Lung (tissue), 12 donors: Measurements from ENCODE around the gene XPO4. TPM values are rescaled to one million over a fixed set of nuclear protein-coding genes. Genes with fewer than 3 reads are reported as not detected.
"Not testable (repeated sequence)": the region's sequence is repeated elsewhere in the genome, so short reads cannot be mapped to it uniquely, and the experiment has no call there.

Experiments
- ATAC-seq: fragments of 200-7000 bp; cut with Tn5 transposase; one replicate; pipeline ENCODE4 v1.9.1; 2020; ENCODE audit warnings: moderate number of reproducible peaks; ENCODE audit not compliant: insufficient read depth, low FRiP score
- DNase-seq, 3 donors: peaks; one replicate each; pipeline ENCODE4 v3.0.0-alpha.2; 2013 to 2017
- H3K27ac ChIP-seq, 2 donors: one replicate each; pipeline ENCODE4 v1.5.1; 2013; ENCODE audit warnings: mild to moderate bottlenecking in 2 of 2, moderate library complexity in 2 of 2, control low read depth in 1 of 2, inconsistent platforms in 1 of 2, low read depth in 1 of 2, low read length in 1 of 2
- H3K27me3 ChIP-seq, 3 donors: one replicate each; pipeline ENCODE4 v1.5.1; 2013; ENCODE audit warnings: low read length in 2 of 3; ENCODE audit not compliant: control insufficient read depth in 3 of 3, insufficient read depth in 3 of 3
- H3K36me3 ChIP-seq, 4 donors: one replicate each; pipeline ENCODE4 v1.5.1; 2013; ENCODE audit warnings: low read length in 4 of 4, mild to moderate bottlenecking in 1 of 4, moderate library complexity in 1 of 4; ENCODE audit not compliant: control insufficient read depth in 4 of 4, insufficient read depth in 4 of 4
- H3K4me1 ChIP-seq, 5 donors: one replicate each; pipeline ENCODE4 v1.5.1; 2013; ENCODE audit warnings: low read length in 5 of 5, mild to moderate bottlenecking in 2 of 5, moderate library complexity in 1 of 5; ENCODE audit not compliant: control insufficient read depth in 5 of 5, insufficient read depth in 5 of 5
- H3K4me3 ChIP-seq: one replicate; pipeline ENCODE4 v1.5.1; 2013; ENCODE audit warnings: mild to moderate bottlenecking, control low read depth, moderate library complexity
- H3K9ac ChIP-seq, 2 donors: one replicate each; pipeline ENCODE4 v1.5.1; 2013; ENCODE audit warnings: low read length in 2 of 2, control low read depth in 1 of 2; ENCODE audit not compliant: insufficient read depth in 1 of 2
- H3K9me3 ChIP-seq, 4 donors: one replicate each; pipeline ENCODE4 v1.5.1; 2013; ENCODE audit warnings: low read length in 3 of 4, mild to moderate bottlenecking in 1 of 4, moderate library complexity in 1 of 4; ENCODE audit not compliant: control insufficient read depth in 4 of 4, insufficient read depth in 3 of 4
- CTCF ChIP-seq: IDR thresholded peaks from 2 replicates; pipeline ENCODE4 v1.5.1; 2012; ENCODE audit warnings: mild to moderate bottlenecking; ENCODE audit errors: control extremely low read depth, extremely low read depth
- WGBS, 2 donors: extraction: QIAGEN DNeasy Blood & Tissue Kit; methylation state at CpG; one replicate each; pipeline ENCODE4 v1.1.7; 2013; 5-methylcytosine and 5-hydroxymethylcytosine counted together
- polyA plus RNA-seq, 2 donors: library from polyadenylated mRNA; stranded (reverse); fragments of 200-250 nt; gene quantifications; one replicate each; pipeline ENCODE4 v1.2.1, GENCODE V29; 2013
- total RNA-seq, 2 donors: library from RNA; depleted of rRNA in 1 of 2; stranded (reverse); fragments of >200 nt in 1 of 2; gene quantifications; one replicate each; pipeline ENCODE4 v1.2.1, GENCODE V29; 2014 to 2021
- donor health status: control.
- donor health status: control.
- donor health status: Bipolar disorder and iron deficiency.
- donor health status: healthy.
- donor health status: DM: yes; HTN: yes; CAD: no.

The XPO4 gene
- total and polyA plus RNA-seq, 4 donors, result 3.1 to 25.5 (median 9.9) TPM

GRCh38 chr13:20894245-20894644 lies 8.3 kb downstream of the XPO4 start:
- Histone ChIP-seq H3K4me3 (no peak overlapping the region), H3K4me1 (peaks cover 0 to 2% (median 0%) of the 10 kb centered on the region in 5 donors), H3K9ac (no peak overlapping the region), H3K9me3 (no peaks in the 10 kb centered on the region), H3K27ac (no peak overlapping the region), H3K27me3 (no peaks in the 10 kb centered on the region), H3K36me3 (no peaks in the 10 kb centered on the region)
- ATAC-seq (no peak), DNase-seq (no peak)
- no peak for TF ChIP-seq CTCF
- 85 to 96% methylated on average over 2 of the region's 2 CpGs for WGBS, 2 donors

- Histone ChIP-seq H3K9me3 (no peaks in the 10 kb centered on the region), H3K4me1 (peaks cover 0 to 2% (median 0%) of the 10 kb centered on the region in 5 donors), H3K27ac (no peak overlapping the region), H3K36me3 (no peaks in the 10 kb centered on the region), H3K27me3 (no peaks in the 10 kb centered on the region), H3K9ac (no peak overlapping the region), H3K4me3 (no peak overlapping the region)
- no peak for TF ChIP-seq CTCF
- WGBS, 2 donors, result 80 to 81% methylated on average over 7 of the region's 7 CpGs
- no peak for DNase-seq
- no peak for ATAC-seq
These were observed 10.8 kb downstream of the XPO4 start for GRCh38 chr13:20891768-20892167.

GRCh38 chr13:20891034-20891433 lies 11.5 kb downstream of the XPO4 start:
- H3K9me3 ChIP-seq, result no peaks in the 10 kb centered on the region
- TF ChIP-seq CTCF, result no peak
- peaks cover 0 to 2% (median 0%) of the 10 kb centered on the region in 5 donors for H3K4me1 ChIP-seq
- 86 to 92% methylated on average over 3 of the region's 3 CpGs for WGBS, 2 donors
- ATAC-seq (no peak), DNase-seq (no peak)
- no peaks in the 10 kb centered on the region for H3K36me3 ChIP-seq
- no peak overlapping the region for H3K4me3 ChIP-seq
- no peak overlapping the region for H3K9ac ChIP-seq
- H3K27ac ChIP-seq, result no peak overlapping the region
- no peaks in the 10 kb centered on the region for H3K27me3 ChIP-seq

GRCh38 chr13:20890540-20890939 lies 12.0 kb downstream of the XPO4 start:
- DNase-seq, H3K27me3 ChIP-seq, H3K9me3 ChIP-seq, H3K9ac ChIP-seq, H3K27ac ChIP-seq, H3K4me1 ChIP-seq, H3K36me3 ChIP-seq, H3K4me3 ChIP-seq, ATAC-seq: not testable (repeated sequence)
- 90 to 93% methylated on average over 6 of the region's 6 CpGs for WGBS, 2 donors
